ENCODE data around the gene GOLGA6A.
"Not testable (repeated sequence)": the region's sequence is repeated elsewhere in the genome, so short reads cannot be mapped to it uniquely, and the experiment has no call there.

Gene GOLGA6A, protein sequence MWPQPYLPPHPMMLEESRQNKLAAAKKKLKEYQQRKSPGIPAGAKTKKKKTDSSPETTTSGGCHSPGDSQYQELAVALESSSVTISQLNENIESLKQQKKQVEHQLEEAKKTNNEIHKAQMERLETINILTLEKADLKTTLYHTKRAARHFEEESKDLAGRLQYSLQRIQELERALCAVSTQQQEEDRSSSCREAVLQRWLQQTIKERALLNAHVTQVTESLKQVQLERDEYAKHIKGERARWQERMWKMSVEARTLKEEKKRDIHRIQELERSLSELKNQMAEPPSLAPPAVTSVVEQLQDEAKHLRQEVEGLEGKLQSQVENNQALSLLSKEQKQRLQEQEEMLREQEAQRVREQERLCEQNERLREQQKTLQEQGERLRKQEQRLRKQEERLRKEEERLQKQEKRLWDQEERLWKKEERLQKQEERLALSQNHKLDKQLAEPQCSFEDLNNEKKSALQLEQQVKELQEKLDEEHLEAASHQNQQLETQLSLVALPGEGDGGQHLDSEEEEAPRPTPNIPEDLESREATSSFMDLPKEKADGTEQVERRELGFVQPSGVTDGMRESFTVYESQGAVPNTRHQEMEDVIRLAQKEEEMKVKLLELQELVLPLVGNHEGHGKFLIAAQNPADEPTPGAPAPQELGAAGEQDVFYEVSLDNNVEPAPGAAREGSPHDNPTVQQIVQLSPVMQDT

DNA sequence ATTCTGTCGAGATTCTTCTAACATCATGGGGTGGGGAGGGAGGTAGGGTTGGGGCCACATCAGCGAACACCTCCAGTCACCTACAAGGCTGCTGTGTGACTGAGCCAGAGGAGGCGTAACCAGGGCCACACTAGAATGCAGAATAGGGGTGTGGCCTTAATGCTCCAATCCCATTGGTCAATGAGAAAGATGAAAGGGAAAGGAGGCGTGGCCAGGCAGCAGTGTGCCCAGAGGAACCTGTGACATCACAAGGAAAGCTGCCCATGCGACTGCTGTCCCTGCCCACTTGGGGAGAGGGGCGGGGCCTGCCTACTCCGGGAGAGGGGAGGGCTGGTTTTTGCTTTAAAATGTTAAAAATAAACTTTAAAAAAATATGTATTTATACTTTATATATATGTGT, at the start of gene GOLGA6A:
Gene GOLGA6A (minus strand): TSS at position 101 of the 400 bp plus-strand sequence. CDS start 41 bp downstream, at position 60.
- not testable (repeated sequence) for DNase-seq

GRCh38 chr15:74131628-74132413, 49.5 kb upstream of the GOLGA6A start:
- no peak for DNase-seq

- no peak for DNase-seq
These were observed 48.7 kb upstream of the GOLGA6A start for GRCh38 chr15:74130849-74131627.

GRCh38 chr15:74130155-74130848, 48.0 kb upstream of the GOLGA6A start, which contains the start of gene ISLR2:
ISLR2 (plus strand) TSS chr15:74130586; CDS start chr15:74132755, 2,169 bp downstream.
- DNase-seq: no peak

DNA sequence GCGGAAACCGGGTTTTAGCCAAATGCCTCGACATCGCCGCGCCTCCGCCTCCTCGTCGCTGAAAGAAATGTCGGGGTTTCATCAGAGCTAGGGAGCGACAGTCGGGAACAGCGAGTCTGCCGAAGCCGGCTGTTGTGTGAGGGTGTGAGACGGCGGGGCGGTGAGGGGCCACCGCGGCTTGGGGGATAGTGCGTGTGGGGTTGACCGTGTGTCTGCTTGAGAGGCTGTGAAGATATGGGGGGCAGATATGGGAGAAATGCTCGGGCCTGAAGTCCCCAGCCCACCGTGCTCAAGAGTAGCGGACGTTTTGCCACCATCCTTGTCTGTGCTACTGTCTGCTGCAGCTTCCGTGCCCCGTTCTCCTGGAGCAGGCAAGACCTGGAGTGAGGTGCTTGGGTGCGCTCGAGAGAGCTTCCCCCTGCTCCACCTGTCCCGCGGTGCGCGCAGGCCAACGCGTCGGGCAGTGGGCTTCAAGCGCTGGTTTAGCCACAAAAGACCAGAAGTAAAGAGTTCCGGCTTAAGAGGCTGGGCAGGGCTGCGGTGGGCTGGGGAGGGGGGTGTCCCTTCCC, 47.3 kb upstream of the GOLGA6A start:
- DNase-seq: no peak

DNA sequence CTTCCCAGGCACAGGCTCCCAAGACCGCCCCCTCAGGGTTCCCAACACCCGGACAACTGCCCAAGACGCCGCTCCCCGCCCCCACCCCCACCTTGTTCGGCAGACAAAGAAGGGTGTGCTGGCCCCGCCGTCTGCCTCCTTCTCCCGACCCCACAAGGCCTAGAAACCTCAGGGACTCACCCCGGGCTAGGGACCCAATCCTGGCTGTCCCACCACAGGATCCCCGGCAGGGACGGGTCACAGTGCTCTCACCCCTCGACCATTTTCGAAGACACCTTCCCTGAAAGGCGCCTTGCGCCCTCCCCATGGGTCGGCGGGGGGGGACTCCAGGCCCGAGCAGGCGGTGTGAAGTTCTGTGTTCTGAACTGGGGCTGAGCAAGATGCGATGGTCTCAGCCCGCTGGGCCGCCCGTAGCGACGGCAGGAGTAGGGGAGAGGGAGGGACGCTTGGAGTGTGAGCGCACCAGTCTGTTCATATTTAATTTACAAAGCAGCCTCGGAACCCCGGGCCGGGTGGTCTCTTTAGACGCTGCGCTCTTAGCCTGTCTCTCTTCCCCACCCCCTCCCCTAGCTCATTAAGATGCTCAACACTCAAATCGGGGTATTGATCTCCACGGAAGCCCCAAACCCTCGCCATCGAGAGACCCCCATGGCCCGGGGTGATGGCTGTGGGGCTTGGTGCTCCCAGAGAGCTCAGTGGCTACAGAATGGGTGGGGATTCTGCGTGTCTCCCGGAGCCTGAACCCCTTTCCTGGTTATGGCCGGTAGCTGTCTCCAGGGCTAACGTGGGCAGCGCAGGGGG, 46.6 kb upstream of the GOLGA6A start:
- no peak for DNase-seq

- no peak for DNase-seq
These were observed 45.8 kb upstream of the GOLGA6A start for GRCh38 chr15:74127954-74128784.

- DNase-seq: no peak
These were observed 45.1 kb upstream of the GOLGA6A start for GRCh38 chr15:74127255-74127953.

- no peak for DNase-seq
These were observed 42.4 kb upstream of the GOLGA6A start for GRCh38 chr15:74124759-74125158.

DNA sequence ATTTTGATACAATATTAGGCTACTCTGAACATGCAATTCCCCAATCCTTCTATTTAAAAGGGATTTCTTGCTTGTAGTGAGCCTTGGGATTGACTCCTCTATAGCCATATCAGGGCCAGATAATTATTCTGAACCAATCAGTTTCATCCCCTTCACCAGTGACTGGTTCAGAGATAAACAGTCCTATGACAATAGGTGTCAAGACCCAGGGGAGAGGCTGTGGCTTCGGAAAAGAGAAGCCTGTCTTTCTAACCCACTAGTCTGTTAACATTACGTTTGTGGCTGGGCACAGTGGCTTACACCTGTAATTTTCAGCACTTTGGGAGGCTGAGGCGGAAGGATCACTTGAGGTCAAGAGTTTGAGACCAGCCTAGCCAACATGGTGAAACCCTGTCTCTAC, 41.8 kb upstream of the GOLGA6A start:
- no peak for DNase-seq

- no peak for DNase-seq
These were observed 41.3 kb upstream of the GOLGA6A start for GRCh38 chr15:74123658-74124057.

- no peak for DNase-seq
These were observed 40.7 kb upstream of the GOLGA6A start for GRCh38 chr15:74123131-74123429.

GRCh38 chr15:74122403-74123130, 40.2 kb upstream of the GOLGA6A start:
- no peak for DNase-seq

GRCh38 chr15:74121858-74122257, 39.5 kb upstream of the GOLGA6A start:
- no peak for DNase-seq

DNA sequence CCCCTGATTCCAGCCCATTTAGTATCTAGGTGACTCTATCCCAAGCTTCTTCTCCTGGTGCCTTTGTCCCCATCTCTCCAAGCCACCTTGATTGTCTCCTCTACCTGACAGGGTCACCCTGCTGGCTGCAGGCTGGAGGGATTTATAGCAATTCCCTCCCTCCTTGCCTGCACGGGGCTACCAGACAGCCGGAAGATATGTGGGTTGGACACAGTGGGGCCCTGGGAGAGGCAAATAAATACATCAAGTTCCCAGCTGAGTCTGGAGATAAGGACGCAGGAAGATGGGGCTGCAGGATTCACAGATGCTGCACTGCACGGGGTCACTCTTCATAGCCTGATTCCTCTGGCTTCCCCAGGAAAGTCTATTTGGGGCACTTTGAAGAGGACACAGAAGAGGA, 38.7 kb upstream of the GOLGA6A start:
- DNase-seq: no peak

GRCh38 chr15:74120426-74120825, 38.1 kb upstream of the GOLGA6A start:
- DNase-seq: no peak

- DNase-seq: no peak
These were observed 27.4 kb upstream of the GOLGA6A start for GRCh38 chr15:74109713-74110112.

- DNase-seq: not testable (repeated sequence)
These were observed 26.3 kb upstream of the GOLGA6A start for GRCh38 chr15:74108611-74109010.

- DNase-seq: no peak
These were observed 25.8 kb upstream of the GOLGA6A start for GRCh38 chr15:74108111-74108510.
